Measurements from ENCODE around the gene NLGN2. TPM values are rescaled to one million over a fixed set of nuclear protein-coding genes. Genes with fewer than 3 reads are reported as not detected.

The NLGN2 gene
- total RNA-seq, 1 donor from 2014 or later, result 3.1 TPM

DNA sequence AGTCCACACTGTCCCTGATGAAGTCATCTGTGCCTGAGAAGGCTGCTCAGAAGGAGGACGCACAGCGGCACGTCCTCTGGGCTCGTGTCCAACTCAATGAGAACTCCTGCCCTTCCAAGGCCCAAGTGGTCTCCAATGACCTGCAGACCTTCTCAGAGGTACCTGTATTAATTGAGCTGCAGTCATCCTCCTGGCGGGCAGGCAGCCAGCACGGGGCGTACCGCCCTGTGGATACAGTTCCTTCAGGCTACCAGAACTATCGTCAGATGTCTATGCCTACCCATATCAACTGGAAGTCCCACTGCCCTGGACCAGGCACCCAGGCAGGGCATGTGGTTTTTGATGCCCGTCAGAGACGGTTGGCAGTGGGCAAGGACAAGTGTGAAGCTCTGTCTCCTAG is 24.7 kb downstream of the NLGN2 start:
- Histone ChIP-seq H3K4me1 (ENCODE audit: control insufficient read depth in 3 of 3, insufficient read depth in 3 of 3, low read length in 3 of 3) (peaks cover 18 to 20% (median 19%) of the 10 kb centered on the region in 3 donors), H3K9ac (ENCODE audit: low read depth in 1 of 3, low read length in 3 of 3) (no peak overlapping the region), H3K4me3 (ENCODE audit: low read length in 3 of 3) (no peak overlapping the region), H3K36me3 (ENCODE audit: control insufficient read depth in 3 of 3, insufficient read depth in 3 of 3, low read length in 3 of 3) (no peaks in the 10 kb centered on the region), H3K9me3 (ENCODE audit: control insufficient read depth in 3 of 3, low read length in 3 of 3) (no peaks in the 10 kb centered on the region), H3K27ac (ENCODE audit: low read depth, low read length) (no peak overlapping the region), H3K27me3 (ENCODE audit: control insufficient read depth in 3 of 3, insufficient read depth in 3 of 3, low read length in 3 of 3) (no peaks in the 10 kb centered on the region)

DNA sequence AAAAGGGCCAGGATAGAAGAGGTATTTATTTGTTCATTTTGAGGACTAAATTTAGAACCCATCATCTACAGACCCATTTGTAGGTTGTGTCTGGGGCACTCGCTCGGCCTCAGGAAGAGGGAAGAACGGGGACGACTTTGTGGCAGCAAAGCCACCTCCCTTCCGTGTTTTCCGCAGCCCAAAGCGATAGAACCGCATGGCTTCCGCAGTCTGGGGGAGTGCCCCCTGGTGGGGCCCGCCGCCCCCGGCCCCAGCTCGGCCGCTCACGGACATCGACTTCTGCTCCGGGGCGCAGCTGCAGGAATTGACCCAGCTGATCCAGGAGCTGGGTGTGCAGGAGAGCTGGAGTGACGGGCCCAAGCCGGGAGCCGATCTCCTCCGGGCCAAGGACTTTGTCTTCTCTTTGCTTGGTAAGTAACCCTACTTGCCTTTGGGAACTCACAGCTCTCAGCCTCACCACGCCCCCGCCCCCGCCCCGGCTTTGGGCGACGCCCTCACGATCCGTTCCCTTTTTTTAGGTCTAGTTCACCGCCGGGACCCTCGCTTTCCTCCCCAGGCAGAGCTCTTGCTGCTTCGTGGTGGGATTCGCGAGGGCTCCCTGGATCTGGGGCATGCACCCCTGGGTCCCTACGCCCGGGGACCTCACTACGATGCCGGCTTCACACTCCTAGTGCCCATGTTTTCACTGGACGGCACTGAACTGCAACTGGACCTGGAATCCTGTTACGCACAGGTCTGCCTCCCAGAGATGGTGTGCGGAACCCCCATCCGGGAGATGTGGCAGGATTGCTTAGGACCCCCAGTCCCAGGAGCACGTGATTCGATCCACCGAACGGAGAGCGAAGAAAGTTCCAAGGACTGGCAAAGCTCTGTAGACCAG is 28.3 kb downstream of the NLGN2 start:
- H3K9me3 ChIP-seq (ENCODE audit: control insufficient read depth in 3 of 3, low read length in 3 of 3), result no peaks in the 10 kb centered on the region
- peak overlapping the region; percentile 3 to 79 (median 65) for H3K9ac ChIP-seq (ENCODE audit: low read depth in 1 of 3, low read length in 3 of 3)
- no peaks in the 10 kb centered on the region for H3K36me3 ChIP-seq (ENCODE audit: control insufficient read depth in 3 of 3, insufficient read depth in 3 of 3, low read length in 3 of 3)
- peak overlapping the region; percentile 44 for H3K27ac ChIP-seq (ENCODE audit: low read depth, low read length)
- H3K4me1 ChIP-seq (ENCODE audit: control insufficient read depth in 3 of 3, insufficient read depth in 3 of 3, low read length in 3 of 3), result peaks cover 34 to 46% (median 38%) of the 10 kb centered on the region in 3 donors
- H3K4me3 ChIP-seq (ENCODE audit: low read length in 3 of 3), result peak overlapping the region; percentile 63 to 74 (median 73)
- peaks cover 0 to 5% (median 0%) of the 10 kb centered on the region in 3 donors for H3K27me3 ChIP-seq (ENCODE audit: control insufficient read depth in 3 of 3, insufficient read depth in 3 of 3, low read length in 3 of 3)

DNA sequence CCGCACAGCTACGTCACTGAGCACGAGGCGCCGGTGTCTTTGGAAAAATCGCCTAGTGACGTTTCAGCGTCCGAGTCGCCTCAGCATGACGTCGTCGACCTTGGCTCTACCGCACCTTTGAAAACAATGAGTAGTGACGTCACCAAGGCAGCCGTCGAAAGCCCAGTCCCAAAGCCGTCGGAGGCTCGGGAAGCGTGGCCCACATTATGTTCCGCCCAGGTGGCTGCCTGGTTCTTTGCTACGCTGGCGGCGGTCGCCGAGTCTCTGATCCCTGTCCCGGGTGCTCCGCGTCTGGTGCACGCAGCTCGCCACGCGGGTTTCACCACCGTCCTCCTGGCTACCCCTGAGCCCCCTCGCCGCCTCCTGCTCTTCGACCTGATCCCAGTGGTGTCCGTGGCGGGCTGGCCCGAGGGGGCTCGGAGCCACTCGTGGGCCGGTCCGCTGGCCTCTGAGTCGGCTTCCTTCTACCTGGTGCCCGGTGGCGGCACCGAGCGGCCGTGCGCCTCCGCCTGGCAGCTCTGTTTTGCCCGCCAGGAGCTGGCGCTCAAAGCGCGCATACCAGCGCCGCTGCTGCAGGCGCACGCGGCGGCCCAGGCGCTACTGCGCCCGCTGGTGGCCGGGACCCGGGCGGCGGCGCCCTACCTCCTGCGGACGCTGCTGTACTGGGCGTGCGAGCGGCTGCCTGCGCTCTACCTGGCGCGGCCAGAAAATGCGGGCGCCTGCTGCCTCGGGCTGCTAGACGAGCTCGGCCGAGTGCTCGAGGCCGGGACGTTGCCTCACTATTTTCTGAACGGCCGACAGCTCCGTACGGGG is 29.1 kb downstream of the NLGN2 start:
- Histone ChIP-seq H3K4me1 (ENCODE audit: control insufficient read depth in 3 of 3, insufficient read depth in 3 of 3, low read length in 3 of 3) (peaks cover 34 to 51% (median 42%) of the 10 kb centered on the region in 3 donors), H3K36me3 (ENCODE audit: control insufficient read depth in 3 of 3, insufficient read depth in 3 of 3, low read length in 3 of 3) (no peaks in the 10 kb centered on the region), H3K4me3 (ENCODE audit: low read length in 3 of 3) (peak overlapping the region; percentile 57 to 74 (median 73)), H3K9me3 (ENCODE audit: control insufficient read depth in 3 of 3, low read length in 3 of 3) (no peaks in the 10 kb centered on the region), H3K27me3 (ENCODE audit: control insufficient read depth in 3 of 3, insufficient read depth in 3 of 3, low read length in 3 of 3) (peaks cover 0 to 5% (median 0%) of the 10 kb centered on the region in 3 donors), H3K27ac (ENCODE audit: low read depth, low read length) (peak overlapping the region; percentile 62), H3K9ac (ENCODE audit: low read depth in 1 of 3, low read length in 3 of 3) (peak overlapping the region; percentile 74 to 79 (median 76))

DNA sequence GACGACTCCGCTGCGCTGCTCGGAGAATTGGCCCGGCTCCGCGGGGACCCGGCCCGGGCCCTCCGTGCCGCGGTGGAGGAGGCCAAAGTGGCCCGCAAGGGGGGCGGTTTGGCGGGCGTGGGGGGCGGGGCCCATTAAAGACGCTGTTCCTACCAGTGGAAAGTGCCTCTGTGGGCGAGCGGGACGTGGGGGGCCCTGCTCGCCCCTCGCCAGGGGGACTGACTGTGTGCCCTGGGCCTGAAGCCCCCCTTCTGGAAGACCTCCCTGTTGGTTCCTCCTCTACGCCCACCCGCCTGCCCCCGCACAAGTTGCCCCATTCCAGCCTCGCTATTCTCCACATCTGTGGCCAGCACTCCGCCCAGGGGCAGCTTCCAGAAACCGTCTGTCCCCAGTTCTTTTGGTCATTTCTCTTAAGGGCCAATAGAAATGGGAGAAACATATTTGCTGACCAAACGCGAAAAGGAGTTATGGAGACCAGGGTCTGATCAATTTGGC is 29.8 kb downstream of the NLGN2 start:
- H3K9me3 ChIP-seq (ENCODE audit: control insufficient read depth in 3 of 3, low read length in 3 of 3), result no peaks in the 10 kb centered on the region
- H3K4me1 ChIP-seq (ENCODE audit: control insufficient read depth in 3 of 3, insufficient read depth in 3 of 3, low read length in 3 of 3), result peaks cover 34 to 51% (median 42%) of the 10 kb centered on the region in 3 donors
- peak overlapping the region; percentile 65 to 74 (median 68) for H3K4me3 ChIP-seq (ENCODE audit: low read length in 3 of 3)
- H3K36me3 ChIP-seq (ENCODE audit: control insufficient read depth in 3 of 3, insufficient read depth in 3 of 3, low read length in 3 of 3), result no peaks in the 10 kb centered on the region
- peak overlapping the region; percentile 51 to 76 (median 73) for H3K9ac ChIP-seq (ENCODE audit: low read depth in 1 of 3, low read length in 3 of 3)
- H3K27ac ChIP-seq (ENCODE audit: low read depth, low read length), result peak overlapping the region; percentile 62
- peaks cover 0 to 5% (median 0%) of the 10 kb centered on the region in 3 donors for H3K27me3 ChIP-seq (ENCODE audit: control insufficient read depth in 3 of 3, insufficient read depth in 3 of 3, low read length in 3 of 3)

DNA sequence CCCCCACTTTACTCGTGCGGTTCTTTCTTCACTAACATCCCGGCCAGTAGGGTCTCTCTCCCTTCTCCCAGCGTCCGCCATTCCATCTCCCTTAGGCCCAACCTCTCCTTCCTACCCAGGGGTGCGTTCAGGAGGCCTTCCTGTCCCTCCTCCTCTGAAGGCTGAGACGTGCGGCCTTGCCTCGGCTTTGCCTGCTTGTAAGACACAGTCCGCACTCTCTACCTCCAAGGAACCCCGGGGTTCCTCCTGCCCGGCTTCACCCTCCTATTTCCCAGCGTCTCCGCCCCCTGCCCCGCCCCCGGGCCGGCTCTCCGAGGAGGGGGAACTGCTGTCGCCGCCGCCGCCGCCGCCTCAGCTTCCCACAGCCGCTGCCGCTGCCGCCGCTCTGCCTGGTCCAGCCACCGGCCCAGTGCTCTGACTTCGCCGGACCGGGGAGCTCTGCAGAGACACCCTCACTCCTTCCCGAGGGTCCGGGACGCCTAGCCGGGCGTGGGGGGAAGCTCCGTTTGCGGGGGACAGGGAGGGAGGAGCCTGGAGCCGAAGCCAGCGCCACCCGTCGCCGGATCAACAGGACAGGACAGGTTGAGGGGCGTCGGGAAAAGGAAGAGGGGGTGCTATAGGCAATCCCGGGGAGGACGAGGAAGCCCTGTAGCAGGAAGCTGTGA is 30.4 kb downstream of the NLGN2 start:
- peaks cover 34 to 52% (median 42%) of the 10 kb centered on the region in 3 donors for H3K4me1 ChIP-seq (ENCODE audit: control insufficient read depth in 3 of 3, insufficient read depth in 3 of 3, low read length in 3 of 3)
- peak overlapping the region; percentile 62 for H3K27ac ChIP-seq (ENCODE audit: low read depth, low read length)

DNA sequence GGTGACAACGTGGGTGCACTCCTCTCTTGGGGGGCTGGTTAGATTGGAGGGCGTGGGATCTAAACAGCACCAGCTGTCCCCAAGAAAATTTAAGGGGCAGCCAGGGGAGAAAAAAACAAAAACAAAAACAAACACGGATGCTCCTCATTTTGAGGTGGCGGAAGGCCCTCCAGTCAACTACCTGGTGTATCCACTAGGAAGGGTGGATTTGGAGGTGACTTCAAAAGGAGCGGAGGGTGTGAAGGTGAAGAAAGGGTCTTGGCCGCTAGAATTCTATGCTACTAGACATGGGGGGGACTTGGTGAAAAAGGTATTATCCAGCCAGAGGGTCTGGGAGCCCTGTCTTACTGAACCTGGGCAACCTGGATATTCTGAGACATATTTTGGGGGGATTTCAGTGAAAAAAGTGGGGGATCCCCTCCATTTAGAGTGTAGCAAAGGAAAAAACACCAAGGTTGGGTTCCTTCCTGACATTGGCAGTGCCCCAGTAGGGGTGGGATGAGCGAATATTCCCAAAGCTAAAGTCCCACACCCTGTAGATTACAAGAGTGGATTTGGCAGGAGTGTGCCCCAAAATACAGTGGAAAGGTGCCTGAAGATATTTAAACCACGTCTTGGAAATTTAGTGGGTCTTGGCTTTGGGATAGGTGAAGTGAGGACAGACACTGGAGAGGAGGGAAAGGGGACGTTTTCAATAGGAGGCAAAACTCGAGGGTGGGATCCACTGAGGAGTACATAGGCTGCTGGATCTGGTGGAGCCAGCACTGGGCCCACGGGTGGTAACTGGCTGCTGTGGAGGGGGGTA is 31.2 kb downstream of the NLGN2 start:
- peak overlapping the region; percentile 46 to 60 (median 50) for H3K4me3 ChIP-seq (ENCODE audit: low read length in 3 of 3)
- H3K4me1 ChIP-seq (ENCODE audit: control insufficient read depth in 3 of 3, insufficient read depth in 3 of 3, low read length in 3 of 3), result peaks cover 40 to 60% (median 50%) of the 10 kb centered on the region in 3 donors
- H3K27ac ChIP-seq (ENCODE audit: low read depth, low read length), result no peak overlapping the region
- no peaks in the 10 kb centered on the region for H3K9me3 ChIP-seq (ENCODE audit: control insufficient read depth in 3 of 3, low read length in 3 of 3)
- H3K27me3 ChIP-seq (ENCODE audit: control insufficient read depth in 3 of 3, insufficient read depth in 3 of 3, low read length in 3 of 3), result peaks cover 0 to 5% (median 0%) of the 10 kb centered on the region in 3 donors
- no peaks in the 10 kb centered on the region for H3K36me3 ChIP-seq (ENCODE audit: control insufficient read depth in 3 of 3, insufficient read depth in 3 of 3, low read length in 3 of 3)
- H3K9ac ChIP-seq (ENCODE audit: low read depth in 1 of 3, low read length in 3 of 3), result peak overlapping the region; percentile 38 to 73 (median 66)

More for the DNA sequence above, 30.4 kb downstream of the NLGN2 start:
- no peaks in the 10 kb centered on the region for H3K9me3 ChIP-seq (ENCODE audit: control insufficient read depth in 3 of 3, low read length in 3 of 3)
- H3K36me3 ChIP-seq (ENCODE audit: control insufficient read depth in 3 of 3, insufficient read depth in 3 of 3, low read length in 3 of 3), result no peaks in the 10 kb centered on the region
- H3K9ac ChIP-seq (ENCODE audit: low read depth in 1 of 3, low read length in 3 of 3), result peak overlapping the region; percentile 66 to 76 (median 73)
- H3K27me3 ChIP-seq (ENCODE audit: control insufficient read depth in 3 of 3, insufficient read depth in 3 of 3, low read length in 3 of 3), result peaks cover 0 to 5% (median 0%) of the 10 kb centered on the region in 3 donors
- peak overlapping the region; percentile 50 to 68 (median 65) for H3K4me3 ChIP-seq (ENCODE audit: low read length in 3 of 3)

DNA sequence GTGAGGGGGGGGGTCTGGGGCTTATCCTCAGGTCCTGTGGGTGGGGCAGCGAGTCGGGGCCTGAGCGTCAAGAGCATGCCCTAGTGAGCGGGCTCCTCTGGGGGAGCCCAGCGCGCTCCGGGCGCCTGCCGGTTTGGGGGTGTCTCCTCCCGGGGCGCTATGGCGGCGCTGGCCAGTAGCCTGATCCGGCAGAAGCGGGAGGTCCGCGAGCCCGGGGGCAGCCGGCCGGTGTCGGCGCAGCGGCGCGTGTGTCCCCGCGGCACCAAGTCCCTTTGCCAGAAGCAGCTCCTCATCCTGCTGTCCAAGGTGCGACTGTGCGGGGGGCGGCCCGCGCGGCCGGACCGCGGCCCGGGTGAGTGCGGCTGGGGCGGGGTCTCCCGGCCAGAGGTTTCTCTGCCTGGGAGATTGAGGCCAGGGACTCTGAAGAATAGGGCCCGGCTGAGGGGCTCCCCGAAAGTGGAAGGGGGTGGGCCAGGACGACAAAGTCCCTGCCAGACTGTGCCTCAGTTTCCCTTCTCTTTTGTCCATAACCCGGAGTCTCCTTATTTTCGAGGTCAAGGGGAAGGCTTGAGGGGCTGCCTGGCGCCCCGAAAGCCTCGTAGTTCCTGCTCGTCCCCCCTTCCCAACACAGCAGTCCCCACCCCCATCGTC is 31.9 kb downstream of the NLGN2 start, which contains the start of gene FGF11:
Gene FGF11, plus strand, starts transcription at position 51 of the 651 bp plus-strand sequence. Its CDS starts 109 bp downstream, at position 160.
- H3K27me3 ChIP-seq (ENCODE audit: control insufficient read depth in 3 of 3, insufficient read depth in 3 of 3, low read length in 3 of 3), result peaks cover 0 to 5% (median 0%) of the 10 kb centered on the region in 3 donors
- peaks cover 47 to 67% (median 57%) of the 10 kb centered on the region in 3 donors for H3K4me1 ChIP-seq (ENCODE audit: control insufficient read depth in 3 of 3, insufficient read depth in 3 of 3, low read length in 3 of 3)
- H3K4me3 ChIP-seq (ENCODE audit: low read length in 3 of 3), result peak within 1 kb of the TSS; percentile 62 to 81 (median 63)
- H3K9me3 ChIP-seq (ENCODE audit: control insufficient read depth in 3 of 3, low read length in 3 of 3), result no peaks in the 10 kb centered on the region
- H3K9ac ChIP-seq (ENCODE audit: low read depth in 1 of 3, low read length in 3 of 3), result peak within 1 kb of the TSS; percentile 69 to 88 (median 74)
- H3K27ac ChIP-seq (ENCODE audit: low read depth, low read length), result peak within 1 kb of the TSS; percentile 71
- H3K36me3 ChIP-seq (ENCODE audit: control insufficient read depth in 3 of 3, insufficient read depth in 3 of 3, low read length in 3 of 3), result no peaks in the 10 kb centered on the region

DNA sequence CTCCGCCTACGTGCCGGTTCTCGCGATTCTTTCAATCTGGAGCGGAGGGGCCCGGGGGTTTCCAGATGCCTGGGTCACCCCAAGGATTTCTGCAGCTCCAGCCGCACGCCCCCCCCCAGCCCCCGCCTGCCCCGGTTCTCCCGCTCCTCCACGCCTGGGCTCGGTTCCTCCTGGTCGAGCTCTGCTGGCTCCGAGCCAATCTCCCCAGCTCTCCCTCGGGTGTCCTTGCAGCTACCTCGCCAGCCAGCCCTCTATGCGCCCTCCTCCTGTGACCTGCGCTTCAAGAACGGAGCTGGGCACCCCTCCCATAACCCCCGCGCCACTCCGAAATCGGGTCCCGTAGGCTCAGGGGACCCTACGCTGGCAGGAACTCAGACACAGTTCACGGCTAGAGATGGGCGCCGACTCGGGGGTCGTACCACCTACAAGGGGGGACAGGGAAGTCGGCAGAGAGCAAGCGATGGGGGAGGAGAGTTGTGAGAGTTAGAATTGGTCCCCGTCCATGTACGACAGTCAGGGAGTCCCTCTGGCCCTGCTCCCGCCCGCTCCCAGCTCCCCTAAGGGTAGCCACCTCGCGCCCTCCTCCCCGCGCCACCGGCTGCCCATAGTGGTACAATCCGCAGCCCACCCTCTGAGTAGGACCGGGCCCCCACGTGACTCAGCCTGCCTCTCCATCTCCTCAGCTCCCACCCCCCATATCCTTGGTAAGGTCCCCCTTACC is 32.6 kb downstream of the NLGN2 start:
- Histone ChIP-seq H3K36me3 (ENCODE audit: control insufficient read depth in 3 of 3, insufficient read depth in 3 of 3, low read length in 3 of 3) (no peaks in the 10 kb centered on the region), H3K27ac (ENCODE audit: low read depth, low read length) (peak overlapping the region; percentile 71), H3K4me3 (ENCODE audit: low read length in 3 of 3) (peak overlapping the region; percentile 62 to 81 (median 63)), H3K27me3 (ENCODE audit: control insufficient read depth in 3 of 3, insufficient read depth in 3 of 3, low read length in 3 of 3) (peaks cover 0 to 5% (median 0%) of the 10 kb centered on the region in 3 donors), H3K9me3 (ENCODE audit: control insufficient read depth in 3 of 3, low read length in 3 of 3) (no peaks in the 10 kb centered on the region), H3K9ac (ENCODE audit: low read depth in 1 of 3, low read length in 3 of 3) (peak overlapping the region; percentile 69 to 88 (median 74)), H3K4me1 (ENCODE audit: control insufficient read depth in 3 of 3, insufficient read depth in 3 of 3, low read length in 3 of 3) (peaks cover 48 to 68% (median 58%) of the 10 kb centered on the region in 3 donors)

All from skeletal muscle tissue (tissue), 4 donors.